ENCODE results near the gene PROSER2.

The PROSER2 gene

GRCh38 chr10:11909618-11910017 is 86.5 kb downstream of the PROSER2 start:
- no peak for DNase-seq (ENCODE audit: low spot score)

- no peak for DNase-seq (ENCODE audit: low spot score)
Measured at GRCh38 chr10:11910102-11910501, 86.9 kb downstream of the PROSER2 start.

GRCh38 chr10:11913079-11913641 is 90.0 kb downstream of the PROSER2 start:
- no peak for DNase-seq (ENCODE audit: low spot score)

GRCh38 chr10:11918384-11918783 is 95.2 kb downstream of the PROSER2 start:
- no peak for DNase-seq (ENCODE audit: low spot score)

- no peak for DNase-seq (ENCODE audit: low spot score)
Measured at GRCh38 chr10:11919271-11919670, 96.1 kb downstream of the PROSER2 start.

Measured in D341Med (cell line).